OCI-LY7 (cell line): Measurements from ENCODE around the gene SOX9.

ENCODE experiments used
- EZH2phosphoT487 ChIP-seq: fragments of 200-600 bp; sonication (generic); IDR thresholded peaks from 2 replicates; pipeline ENCODE4 v1.6.1; 2018; ENCODE audit warnings: low read depth, borderline replicate concordance, mild to moderate bottlenecking, mixed run types, antibody characterized with exemption, low read length, moderate library complexity, mixed read lengths
- TF ChIP-seq, protein P1 (sequence below): fragments of 200-600 bp; sonication (generic); conservative IDR thresholded peaks from 2 replicates; pipeline ENCODE4 v1.5.1; 2014; ENCODE audit warnings: mild to moderate bottlenecking, antibody characterized with exemption, low read length, moderate library complexity, mixed read lengths

GRCh38 chr17:72120642-72121163 is at the start of gene SOX9:
- TF ChIP-seq, protein P1, sequence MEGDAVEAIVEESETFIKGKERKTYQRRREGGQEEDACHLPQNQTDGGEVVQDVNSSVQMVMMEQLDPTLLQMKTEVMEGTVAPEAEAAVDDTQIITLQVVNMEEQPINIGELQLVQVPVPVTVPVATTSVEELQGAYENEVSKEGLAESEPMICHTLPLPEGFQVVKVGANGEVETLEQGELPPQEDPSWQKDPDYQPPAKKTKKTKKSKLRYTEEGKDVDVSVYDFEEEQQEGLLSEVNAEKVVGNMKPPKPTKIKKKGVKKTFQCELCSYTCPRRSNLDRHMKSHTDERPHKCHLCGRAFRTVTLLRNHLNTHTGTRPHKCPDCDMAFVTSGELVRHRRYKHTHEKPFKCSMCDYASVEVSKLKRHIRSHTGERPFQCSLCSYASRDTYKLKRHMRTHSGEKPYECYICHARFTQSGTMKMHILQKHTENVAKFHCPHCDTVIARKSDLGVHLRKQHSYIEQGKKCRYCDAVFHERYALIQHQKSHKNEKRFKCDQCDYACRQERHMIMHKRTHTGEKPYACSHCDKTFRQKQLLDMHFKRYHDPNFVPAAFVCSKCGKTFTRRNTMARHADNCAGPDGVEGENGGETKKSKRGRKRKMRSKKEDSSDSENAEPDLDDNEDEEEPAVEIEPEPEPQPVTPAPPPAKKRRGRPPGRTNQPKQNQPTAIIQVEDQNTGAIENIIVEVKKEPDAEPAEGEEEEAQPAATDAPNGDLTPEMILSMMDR, result no peak
- TF ChIP-seq EZH2phosphoT487, result no peak
